ENCODE data around the gene FJX1.

The FJX1 gene, protein sequence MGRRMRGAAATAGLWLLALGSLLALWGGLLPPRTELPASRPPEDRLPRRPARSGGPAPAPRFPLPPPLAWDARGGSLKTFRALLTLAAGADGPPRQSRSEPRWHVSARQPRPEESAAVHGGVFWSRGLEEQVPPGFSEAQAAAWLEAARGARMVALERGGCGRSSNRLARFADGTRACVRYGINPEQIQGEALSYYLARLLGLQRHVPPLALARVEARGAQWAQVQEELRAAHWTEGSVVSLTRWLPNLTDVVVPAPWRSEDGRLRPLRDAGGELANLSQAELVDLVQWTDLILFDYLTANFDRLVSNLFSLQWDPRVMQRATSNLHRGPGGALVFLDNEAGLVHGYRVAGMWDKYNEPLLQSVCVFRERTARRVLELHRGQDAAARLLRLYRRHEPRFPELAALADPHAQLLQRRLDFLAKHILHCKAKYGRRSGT

DNA sequence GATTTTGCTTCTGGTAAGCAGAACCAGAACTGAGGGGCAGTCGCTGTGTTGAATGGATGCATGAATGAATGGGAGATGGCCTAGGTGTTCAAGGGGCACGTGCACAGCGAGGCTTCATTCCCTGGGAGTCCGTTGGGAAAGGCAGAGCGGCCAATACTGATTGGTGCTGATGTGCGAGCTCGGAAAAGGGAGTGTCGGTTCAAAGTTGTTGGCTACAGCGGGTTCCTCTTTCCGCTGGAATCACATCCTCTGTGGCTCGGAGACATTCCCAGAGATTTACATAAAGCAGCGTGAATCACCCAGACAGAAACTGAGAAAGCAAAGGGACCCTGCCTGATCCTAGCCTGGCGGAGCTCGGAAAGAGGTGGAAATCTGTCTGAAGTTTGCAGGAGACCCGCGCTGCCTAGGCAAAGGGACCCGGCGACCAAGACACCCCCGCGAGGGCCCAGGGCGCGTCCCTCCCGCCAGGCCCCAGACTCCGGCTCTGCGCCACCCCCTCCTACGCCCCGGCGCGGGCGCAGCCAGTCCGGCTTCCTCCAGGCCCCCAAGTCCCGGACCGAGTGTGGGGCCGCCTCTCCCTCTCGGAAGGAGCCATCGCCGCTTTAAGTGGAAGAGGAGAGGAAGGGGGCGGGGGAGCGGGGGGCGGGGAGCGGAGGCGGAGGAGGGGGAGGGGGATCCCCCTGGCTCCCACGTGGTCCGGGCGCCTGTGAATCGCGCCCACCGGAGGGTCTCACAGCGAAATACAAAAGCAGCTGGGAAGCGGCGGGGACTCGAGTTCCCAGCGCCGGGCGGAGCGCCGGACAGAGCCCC lies at the start of gene FJX1:
Gene FJX1, plus strand, starts transcription at position 774 of the 810 bp plus-strand sequence. CDS start 177 bp downstream, outside the sequence.
- peak; percentile 58 for FAIRE-seq
- peak; percentile 69 for DNase-seq (ENCODE audit: insufficient read length, low spot score)

DNA sequence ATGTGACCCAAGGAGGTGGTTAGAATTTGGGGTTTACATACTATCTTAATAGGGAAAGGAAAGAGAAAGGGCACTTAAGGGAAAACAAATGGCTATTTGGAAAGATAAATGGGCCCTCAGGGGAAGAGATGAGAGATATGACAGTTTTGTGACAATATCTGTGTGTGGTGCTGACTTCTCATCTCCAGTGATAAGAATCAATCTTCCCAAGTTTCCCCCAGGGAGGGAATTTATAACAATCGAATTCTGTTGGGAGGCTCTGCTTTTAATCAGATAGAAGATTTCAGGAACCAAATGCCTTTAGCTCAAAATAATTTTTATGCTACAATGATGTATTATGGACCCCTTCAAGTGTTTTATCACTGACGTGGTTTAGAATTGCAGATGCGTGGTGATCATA lies 46.6 kb upstream of the FJX1 start:
- DNase-seq (ENCODE audit: insufficient read length, low spot score) (no peak), FAIRE-seq (no peak)

DNA sequence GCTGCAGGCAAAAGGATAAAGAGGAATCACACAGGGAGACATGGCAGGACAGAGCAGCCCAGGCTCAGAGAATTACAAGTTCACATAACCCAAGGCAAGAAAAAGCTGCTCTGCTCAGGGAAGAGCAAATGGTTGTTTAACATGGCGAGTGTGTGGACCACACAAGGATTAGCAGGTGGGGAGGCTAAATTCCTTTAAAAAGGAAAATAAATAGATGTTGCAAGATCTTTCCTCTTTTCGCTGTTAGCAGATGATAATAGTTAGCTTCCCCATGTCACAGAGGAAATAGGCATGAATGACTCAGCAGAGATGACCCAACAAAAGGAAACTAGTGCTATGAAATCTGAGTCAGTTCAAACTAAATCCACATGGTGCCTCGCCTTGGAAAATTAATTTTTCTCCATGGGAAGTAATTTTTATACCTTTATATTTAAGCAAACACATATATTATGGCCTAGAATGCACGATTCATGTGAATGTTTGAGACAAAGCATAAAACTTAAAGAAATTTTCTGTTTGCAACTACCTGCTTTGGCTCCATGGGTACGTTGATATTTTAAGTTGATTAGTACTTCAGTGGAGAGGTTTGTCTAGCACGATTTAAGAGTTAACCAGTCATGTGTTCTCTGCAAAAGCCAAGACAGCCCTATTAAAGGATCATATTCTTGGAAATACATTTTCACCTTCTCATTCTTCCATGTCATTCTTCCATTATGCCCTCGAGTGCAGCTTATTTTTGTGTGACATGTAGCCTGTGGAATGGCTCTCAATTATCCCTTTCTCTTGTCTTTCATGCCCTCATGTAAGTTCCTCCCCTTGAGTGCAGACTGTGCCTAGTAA lies 38.5 kb upstream of the FJX1 start:
- DNase-seq (ENCODE audit: insufficient read length, low spot score) (peak; percentile 63), FAIRE-seq (peak; percentile 20)

DNA sequence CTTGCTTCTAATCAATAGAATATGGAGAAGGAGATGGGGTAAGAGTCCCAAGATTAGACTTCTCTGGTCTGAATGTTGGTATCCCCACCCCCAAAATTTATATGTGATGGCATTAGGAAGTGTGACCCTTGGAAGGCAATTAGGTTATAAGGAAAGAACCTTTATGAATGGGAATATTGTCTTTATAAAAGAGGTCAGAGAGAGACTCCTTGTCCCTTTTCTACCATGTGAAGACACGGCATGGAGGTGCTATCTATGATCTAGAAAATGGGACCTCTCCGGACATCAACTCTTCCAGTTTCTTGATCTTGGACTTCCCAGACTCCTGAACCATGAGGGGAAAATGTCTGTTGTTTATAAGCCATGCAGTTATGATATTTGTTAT lies 37.9 kb upstream of the FJX1 start:
- DNase-seq (ENCODE audit: insufficient read length, low spot score) (no peak), FAIRE-seq (no peak)

DNA sequence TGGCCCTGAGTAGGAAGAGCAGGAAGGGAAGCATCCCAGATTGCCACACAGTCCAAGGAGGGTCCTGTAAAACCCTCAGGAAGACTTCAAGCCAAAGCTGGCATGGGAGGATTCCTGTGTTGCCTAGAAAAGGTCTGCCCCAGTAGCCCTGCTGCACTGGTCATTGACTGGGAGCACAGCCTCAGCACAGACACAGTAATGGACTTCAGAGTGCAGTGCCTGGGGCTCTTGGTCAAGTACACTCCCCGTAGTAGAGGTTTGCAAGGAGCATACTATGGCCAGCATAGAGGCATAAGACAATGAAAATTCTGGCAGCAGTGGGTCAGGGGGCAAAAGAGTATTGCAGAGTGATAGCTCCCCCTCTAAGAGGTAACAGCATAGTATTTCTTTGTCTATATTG lies 36.2 kb upstream of the FJX1 start:
- no peak for DNase-seq (ENCODE audit: insufficient read length, low spot score)
- FAIRE-seq: no peak

DNA sequence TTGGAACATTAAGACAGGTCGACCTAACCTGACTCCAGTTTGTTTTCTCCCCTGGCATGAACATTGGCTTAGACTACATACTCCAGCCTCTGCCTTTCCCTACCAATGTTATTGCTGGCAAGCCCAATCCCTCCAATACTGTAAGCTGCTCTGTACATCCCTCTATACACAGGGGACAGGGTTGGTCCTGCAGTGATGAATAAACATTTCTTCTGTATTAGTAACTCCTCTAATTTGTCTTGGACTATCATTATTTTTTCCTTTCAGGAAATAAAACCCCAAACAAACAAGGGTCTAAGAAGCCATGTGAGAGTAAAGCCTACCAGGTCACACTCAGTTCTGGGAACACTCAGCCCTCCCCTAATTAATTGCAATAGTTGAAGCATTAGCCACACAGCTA lies 35.1 kb upstream of the FJX1 start:
- FAIRE-seq (no peak), DNase-seq (ENCODE audit: insufficient read length, low spot score) (no peak)

DNA sequence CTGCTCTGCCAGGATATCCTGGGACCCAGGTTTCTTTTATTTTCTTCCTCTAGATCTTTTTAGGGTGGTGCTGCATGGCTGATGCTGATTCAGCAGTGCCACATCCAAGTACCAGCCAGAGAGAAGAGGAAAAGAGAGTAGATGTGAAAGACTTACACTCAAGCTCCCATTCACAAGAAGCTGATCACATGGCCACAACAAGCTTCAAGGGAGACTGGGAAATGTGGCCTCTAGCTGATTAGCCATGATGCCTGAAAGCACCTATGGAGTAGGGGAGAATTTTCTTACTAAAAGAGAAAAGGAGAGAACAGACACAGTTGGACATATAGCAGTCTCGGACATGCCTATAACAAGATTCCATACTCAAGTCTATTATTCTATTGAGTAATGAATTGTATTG lies 34.4 kb upstream of the FJX1 start:
- FAIRE-seq: peak; percentile 4

DNA sequence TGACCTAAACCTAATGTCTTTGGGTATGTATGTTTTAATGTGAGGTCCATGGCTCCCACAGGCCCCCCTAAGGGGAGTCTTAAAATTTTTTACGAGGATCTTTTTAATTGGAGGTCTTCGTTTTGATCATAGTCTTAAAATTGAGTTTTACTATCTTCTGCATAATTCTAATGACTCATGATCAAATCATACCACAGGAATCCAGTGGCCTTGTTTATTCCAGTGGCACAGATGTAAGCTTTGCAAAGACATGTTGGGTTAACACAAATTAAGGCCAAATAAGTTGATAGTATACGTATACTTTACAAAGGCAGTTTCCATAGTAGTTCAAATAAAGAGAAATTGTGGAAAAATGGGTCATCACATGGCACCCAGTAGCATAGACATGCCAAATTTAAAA lies 33.9 kb upstream of the FJX1 start:
- FAIRE-seq (no peak), DNase-seq (ENCODE audit: insufficient read length, low spot score) (peak; percentile 19)

More for the DNA sequence above, 34.4 kb upstream of the FJX1 start:
- no peak for DNase-seq (ENCODE audit: insufficient read length, low spot score)

DNA sequence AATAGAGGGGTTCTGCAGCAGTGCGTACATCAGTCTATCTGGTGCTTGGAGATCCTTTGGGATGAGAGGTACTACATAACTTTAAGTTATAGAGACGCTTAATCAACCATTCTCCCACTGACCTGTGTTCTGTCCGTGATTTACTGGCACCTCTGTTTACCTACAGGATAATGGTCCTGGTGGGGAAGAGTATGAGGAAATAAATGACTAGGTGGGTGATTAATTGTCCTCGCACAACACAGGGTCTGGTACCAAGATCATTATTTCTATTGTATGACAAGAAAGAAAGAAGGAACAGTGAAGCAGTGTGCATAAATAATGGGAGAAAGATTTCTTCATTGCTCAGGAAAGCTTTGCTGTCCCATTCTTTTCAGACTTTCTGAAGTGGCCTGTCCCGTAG lies 32.8 kb upstream of the FJX1 start:
- FAIRE-seq: no peak
- no peak for DNase-seq (ENCODE audit: insufficient read length, low spot score)

DNA sequence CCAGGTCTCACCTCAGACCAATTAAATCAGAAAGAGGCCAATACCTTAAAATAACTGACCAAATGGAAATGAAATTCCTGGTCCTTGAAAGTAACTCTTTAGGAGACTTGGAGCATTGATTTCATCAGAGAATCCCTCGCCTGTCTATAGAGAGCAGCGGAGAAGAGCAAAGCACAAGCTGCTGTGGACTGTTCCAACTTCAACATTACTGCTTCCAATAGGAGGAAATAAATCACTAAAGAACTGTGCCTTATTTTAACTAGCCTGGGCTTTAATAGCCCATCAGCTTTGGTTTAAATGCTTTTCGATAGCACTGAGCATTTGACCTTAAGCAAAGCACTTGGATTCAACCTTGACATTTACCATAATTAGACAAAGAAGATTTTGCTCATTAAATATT lies 32.0 kb upstream of the FJX1 start:
- DNase-seq (ENCODE audit: insufficient read length, low spot score) (no peak), FAIRE-seq (no peak)

DNA sequence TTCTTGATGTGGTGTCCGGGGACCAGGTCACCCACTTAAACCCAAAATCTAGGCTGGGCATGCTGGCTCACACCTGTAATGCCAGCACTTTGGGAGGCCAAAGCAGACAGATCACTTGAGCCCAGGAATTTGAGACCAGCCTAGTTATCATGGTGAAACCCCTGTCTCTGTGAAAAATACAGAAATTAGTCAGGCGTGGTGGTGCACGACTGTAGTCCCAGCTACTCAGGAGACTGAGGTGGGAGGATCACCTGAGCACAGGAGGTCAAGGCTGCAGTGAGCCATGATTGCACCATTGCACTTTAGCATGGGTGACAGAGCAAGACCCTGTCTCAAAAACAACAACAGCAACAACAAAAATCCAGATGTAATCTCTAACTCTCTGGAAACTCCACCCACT lies 30.3 kb upstream of the FJX1 start:
- FAIRE-seq: no peak

DNA sequence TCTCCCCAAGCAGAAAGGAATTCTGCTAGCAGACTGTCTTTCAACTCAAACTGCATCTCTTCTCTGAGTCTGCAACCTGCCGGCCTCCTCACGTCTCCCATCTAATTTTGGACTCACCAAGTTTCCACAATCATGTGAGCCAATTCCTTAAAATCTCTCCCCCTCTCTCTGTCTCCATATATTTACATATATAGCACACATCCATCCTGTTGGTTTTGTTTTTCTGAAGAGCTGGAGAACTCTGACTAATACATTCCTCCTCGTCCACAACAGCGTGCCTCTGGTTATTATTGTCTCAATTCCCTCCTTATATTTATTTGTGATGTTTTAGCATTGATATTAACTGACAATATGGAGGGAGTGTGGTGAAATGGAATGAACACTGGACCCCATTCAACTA lies 29.6 kb upstream of the FJX1 start:
- DNase-seq (ENCODE audit: insufficient read length, low spot score): no peak
- no peak for FAIRE-seq

More for the DNA sequence above, 30.3 kb upstream of the FJX1 start:
- DNase-seq (ENCODE audit: insufficient read length, low spot score): no peak

DNA sequence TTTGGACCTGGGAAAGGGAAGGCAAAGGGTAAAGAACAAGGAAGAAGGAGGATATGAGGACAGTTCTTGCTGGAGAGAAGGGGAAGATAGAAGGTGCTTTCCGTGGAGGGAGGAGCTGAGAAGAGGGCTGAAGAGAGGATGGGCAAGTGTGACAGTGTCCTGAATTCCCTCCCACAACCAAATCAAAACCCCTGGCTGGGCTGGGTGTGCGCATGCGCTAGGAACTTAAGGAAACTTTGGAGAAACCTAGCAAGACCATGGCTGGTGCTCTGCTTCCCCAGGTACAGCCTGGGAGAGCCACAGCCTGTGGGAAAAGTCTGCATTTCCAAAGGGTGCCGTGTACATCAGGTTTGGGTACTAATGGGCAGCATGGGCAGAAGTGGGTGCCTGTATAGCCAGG lies 29.0 kb upstream of the FJX1 start:
- FAIRE-seq (no peak), DNase-seq (ENCODE audit: insufficient read length, low spot score) (no peak)

DNA sequence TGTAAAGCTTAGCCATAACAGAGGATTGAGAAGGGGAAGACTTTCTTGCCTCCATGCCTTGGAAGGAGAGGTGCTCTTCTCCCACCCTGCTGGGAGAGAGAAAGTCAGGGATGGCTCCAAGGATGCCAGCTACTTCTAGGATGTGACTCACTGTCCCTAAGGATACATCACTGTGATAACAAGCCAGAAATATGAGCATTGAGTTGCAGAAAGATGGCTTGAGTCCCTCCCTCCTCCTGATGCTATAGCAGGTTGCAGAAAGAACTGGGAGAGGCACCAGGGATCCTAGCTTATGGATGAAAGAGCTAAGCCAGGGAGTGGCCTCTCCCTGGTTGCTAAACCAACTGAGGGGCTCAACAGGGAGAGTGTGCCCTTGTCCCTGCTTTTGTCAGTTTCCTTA lies 27.8 kb upstream of the FJX1 start:
- FAIRE-seq: no peak
- DNase-seq (ENCODE audit: insufficient read length, low spot score): no peak

DNA sequence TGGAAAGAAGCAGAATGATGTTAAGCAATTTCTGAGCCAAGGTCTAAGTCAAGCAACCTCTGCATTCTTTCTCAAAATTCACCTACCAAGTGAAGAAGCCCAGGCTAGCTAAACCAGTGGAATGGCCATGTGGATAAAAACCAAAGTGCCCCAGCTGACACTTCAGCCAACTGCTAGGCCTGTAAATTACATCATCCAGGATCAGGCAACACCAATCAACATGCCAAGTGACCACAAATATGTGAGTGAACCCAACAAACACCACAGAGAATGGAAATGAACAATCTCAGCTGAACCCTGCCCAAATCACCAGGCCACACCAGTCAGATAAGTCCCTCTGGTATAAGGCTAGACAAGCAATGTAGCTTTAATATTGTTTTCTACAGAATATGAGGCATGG lies 25.1 kb upstream of the FJX1 start:
- DNase-seq (ENCODE audit: insufficient read length, low spot score) (peak; percentile 74), FAIRE-seq (peak; percentile 80)

DNA sequence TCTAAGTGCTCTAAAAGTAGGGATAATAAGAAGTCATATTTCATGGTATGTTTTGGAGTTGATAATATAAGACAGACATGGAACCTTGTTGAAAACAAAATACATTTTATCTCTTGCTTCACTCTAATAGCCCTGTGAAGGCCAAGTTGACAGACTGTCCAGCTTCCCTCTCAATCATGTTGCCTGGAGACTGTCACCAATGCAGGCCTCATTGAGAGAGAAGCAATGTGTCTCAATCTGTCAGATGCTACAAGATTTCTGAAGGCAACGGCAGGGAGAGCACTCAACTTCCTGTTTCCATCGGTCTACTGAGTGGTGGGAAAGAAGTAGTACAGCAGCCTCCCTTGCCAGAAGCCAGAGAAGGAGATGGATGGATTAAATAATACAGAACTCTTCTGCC lies 23.6 kb upstream of the FJX1 start:
- DNase-seq (ENCODE audit: insufficient read length, low spot score) (no peak), FAIRE-seq (no peak)

DNA sequence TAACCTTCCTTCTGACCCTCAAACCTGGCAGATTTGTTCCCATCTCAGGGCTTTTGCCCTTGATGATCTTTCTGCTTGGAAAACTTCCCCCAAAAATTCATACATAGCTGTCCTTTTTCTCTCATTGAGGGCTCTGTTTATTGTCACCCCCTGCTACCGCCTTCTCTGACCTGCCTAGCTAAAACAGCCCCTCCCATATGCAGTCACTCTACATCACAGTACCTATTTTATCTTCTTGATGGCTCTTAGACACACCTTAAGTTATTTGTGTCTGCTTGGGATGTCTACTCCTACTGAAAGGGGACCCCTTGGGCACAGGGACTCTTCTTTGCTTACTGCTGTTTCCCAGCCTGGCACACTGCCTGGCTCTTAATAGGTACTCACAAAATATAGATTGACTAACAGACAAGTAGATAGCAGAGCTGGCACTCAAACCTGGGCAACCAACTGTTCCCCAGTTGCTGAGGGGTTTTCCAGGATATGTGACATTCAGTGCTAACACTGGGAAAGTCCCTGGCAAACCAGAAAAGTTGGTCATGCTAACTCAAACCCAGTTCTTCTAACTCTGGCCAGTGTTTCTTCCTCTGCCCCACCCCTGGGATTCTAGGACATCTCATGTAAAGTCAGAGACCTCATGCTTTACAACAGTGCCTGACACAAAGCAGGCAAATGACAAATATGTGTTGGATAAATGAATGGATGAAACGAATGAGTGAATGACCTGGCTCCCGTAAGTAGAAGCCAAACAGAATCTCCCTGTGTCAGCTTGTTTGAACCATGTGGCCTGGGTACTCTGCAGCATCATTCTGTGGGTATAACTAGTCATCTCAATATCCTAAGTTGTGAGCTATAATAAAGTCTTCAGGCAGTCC lies 19.8 kb upstream of the FJX1 start:
- FAIRE-seq (no peak), DNase-seq (ENCODE audit: insufficient read length, low spot score) (no peak)

DNA sequence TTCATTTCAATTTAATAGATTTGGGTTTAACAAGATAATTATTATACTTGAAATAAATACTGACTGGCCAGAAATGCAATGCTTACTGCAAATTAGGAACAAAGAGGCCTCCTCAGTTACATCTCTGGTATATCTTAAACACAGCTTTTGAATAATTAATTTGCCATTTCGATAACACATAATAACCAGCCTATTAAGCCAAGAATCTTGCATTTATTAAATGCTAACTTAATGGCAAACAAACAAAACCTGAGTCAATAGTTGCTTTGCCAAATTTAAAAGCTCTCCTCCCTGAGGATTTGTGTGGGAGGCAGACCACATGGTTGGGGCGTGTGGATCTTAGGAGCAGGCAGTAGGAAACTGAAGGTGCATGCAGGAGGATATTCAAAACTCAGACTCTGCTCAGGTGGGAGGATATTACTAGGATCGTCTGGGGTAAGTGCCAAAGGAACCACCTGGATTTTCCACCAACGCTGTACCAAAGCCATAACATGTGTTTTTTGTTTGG lies 17.9 kb upstream of the FJX1 start:
- FAIRE-seq: no peak
- no peak for DNase-seq (ENCODE audit: insufficient read length, low spot score)

DNA sequence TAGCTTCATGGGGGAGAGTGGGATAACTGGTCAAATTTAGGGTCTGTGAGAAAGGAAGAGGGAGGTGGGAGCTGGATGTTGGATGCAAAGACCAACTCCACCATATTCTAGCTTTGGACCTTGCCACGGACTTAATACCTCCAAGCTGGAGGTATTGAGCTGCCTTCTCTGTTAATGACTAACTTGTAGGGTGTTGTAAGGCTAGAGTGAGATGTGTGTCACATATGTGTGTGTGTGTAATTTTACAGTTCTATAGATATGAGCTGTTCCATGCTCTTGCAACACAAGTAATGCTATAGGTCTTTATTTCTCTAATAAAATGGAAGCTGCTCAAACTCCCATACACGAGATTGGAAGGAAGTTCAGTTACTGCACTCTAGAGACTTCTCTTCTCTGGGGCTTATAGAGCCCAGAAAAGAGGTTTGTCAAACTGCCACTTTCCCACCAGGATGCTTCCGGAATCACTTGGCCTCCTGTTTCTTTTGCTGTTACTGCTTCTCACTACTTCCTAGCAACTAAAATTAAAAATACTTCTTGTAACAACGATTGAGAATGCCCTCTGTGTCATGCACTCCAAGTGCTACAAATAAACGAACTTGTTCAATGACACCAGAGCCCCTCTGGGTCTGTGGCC lies 16.0 kb upstream of the FJX1 start:
- FAIRE-seq: no peak
- DNase-seq (ENCODE audit: insufficient read length, low spot score): no peak
